ENCODE measurements around the gene NDUFS6. TPM values are rescaled to one million over a fixed set of nuclear protein-coding genes. Genes with fewer than 3 reads are reported as not detected.
"Not testable (repeated sequence)": the region's sequence is repeated elsewhere in the genome, so short reads cannot be mapped to it uniquely, and the experiment has no call there.

NDUFS6 gene
- total RNA-seq, 2 experiments from 2014 or later: 18.8 to 37.1 TPM

- Mint-ChIP-seq H3K27ac (peak overlapping the region; percentile 10), H3K27me3 (no peaks in the 10 kb centered on the region), H3K36me3 (ENCODE audit: low read depth) (peaks cover 26% of the 10 kb centered on the region), H3K9me3 (ENCODE audit: low read depth) (no peaks in the 10 kb centered on the region), H3K4me1 (peaks cover 73% of the 10 kb centered on the region), H3K4me3 (no peak overlapping the region)
- intact Hi-C loops (cut with DNase I, micrococcal nuclease): loop anchor here in 1 of 2 experiments (5.0 to 10.0 kb wide), 3 partner anchors 408 to 688 kb away; no protein-coding TSS in a partner anchor
- ChIA-PET CTCF (no interaction called here), POLR2A (no interaction called here)
- ATAC-seq (no peak), DNase-seq (no peak)
These were observed 6.3 kb upstream of the NDUFS6 start for GRCh38 chr5:1794901-1795290.

DNA sequence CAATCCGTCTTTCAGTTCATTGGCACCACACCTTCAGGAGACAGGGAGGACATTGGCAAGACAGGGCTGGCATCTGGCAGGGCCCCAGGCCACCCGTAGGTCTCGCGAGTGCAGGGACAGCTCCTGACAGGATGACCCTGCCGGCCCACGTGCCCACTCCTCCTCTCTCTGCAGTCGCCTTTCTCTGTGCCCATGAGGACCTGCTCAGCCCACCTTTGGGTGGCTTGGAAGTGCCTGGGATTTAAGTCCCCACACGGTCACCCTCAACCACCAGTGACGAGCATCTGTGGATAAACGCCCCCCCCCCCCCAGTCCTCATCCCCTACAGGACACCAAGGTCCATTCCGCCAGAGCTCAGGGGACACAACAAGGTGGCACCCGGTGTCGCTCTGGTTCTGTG, 5.7 kb upstream of the NDUFS6 start:
- no peak for ATAC-seq
- no peak for DNase-seq
- Mint-ChIP-seq H3K27me3 (no peaks in the 10 kb centered on the region), H3K27ac (peak overlapping the region; percentile 10), H3K9me3 (ENCODE audit: low read depth) (no peaks in the 10 kb centered on the region), H3K4me3 (no peak overlapping the region), H3K36me3 (ENCODE audit: low read depth) (peaks cover 27% of the 10 kb centered on the region), H3K4me1 (peaks cover 68% of the 10 kb centered on the region)
- ChIA-PET POLR2A (interaction anchor here (0.5 kb wide), 1 partner anchor 34 kb away, joined by 3 read pairs; no protein-coding TSS in a partner anchor), CTCF (no interaction called here)
- intact Hi-C loops (cut with DNase I, micrococcal nuclease): loop anchor here in 1 of 2 experiments (5.0 to 10.0 kb wide), 2 partner anchors 481 to 688 kb away; no protein-coding TSS in a partner anchor

GRCh38 chr5:1795931-1796330, 5.3 kb upstream of the NDUFS6 start:
- Mint-ChIP-seq H3K27me3 (no peaks in the 10 kb centered on the region), H3K9me3 (ENCODE audit: low read depth) (no peaks in the 10 kb centered on the region), H3K4me1 (peaks cover 65% of the 10 kb centered on the region), H3K36me3 (ENCODE audit: low read depth) (peaks cover 27% of the 10 kb centered on the region), H3K4me3 (no peak overlapping the region), H3K27ac (no peak overlapping the region)
- ChIA-PET CTCF (no interaction called here), POLR2A (no interaction called here)
- ATAC-seq (no peak), DNase-seq (no peak)
- intact Hi-C loops (cut with DNase I, micrococcal nuclease): loop anchor here in 1 of 2 experiments (5.0 to 10.0 kb wide), 2 partner anchors 481 to 689 kb away; no protein-coding TSS in a partner anchor

DNA sequence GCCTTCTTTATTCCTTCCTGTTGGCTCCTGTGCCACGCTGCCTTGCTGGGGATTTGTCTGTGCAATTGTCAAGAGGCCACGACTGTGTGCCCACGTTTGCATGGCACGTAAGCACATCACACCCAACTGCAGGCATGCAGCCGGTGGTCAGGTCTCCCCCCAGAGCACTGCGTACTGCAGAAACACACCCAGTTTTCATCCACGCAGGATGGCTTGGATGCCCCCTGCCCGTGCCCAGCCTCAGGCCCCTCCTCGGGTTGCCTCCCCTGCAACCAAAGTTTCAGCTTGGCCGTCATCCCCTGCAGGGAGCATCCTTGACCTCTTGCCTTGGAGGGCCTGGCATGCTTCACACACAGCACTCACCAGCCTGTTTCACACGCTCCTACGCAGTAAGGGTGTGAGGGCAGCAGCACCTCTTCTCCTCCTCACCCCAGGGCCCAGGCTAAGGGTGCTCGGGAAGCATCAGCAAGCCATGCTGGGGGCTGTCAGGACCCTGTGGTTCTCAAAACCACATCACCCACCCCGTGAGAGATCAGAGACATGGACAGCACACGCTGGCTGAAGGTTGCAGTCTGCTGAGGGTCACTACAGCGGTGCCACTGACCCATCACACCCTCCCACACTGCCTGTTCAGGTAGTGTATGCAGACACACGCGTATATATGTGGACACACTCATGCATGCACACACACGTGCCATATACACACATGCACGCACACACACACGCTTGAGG, 4.7 kb upstream of the NDUFS6 start:
- Mint-ChIP-seq H3K36me3 (ENCODE audit: low read depth) (peaks cover 27% of the 10 kb centered on the region), H3K4me3 (no peak overlapping the region), H3K27me3 (no peaks in the 10 kb centered on the region), H3K27ac (no peak overlapping the region), H3K4me1 (peaks cover 60% of the 10 kb centered on the region), H3K9me3 (ENCODE audit: low read depth) (no peaks in the 10 kb centered on the region)
- CTCF ChIA-PET: no interaction called here
- ATAC-seq (no peak), DNase-seq (no peak)
- intact Hi-C loops (cut with DNase I, micrococcal nuclease): loop anchor here in 1 of 2 experiments (5.0 to 10.0 kb wide), 2 partner anchors 482 to 689 kb away; no protein-coding TSS in a partner anchor
- POLR2A ChIA-PET: interaction anchor here (0.7 kb wide), 1 partner anchor 44 kb away, joined by 3 read pairs; no protein-coding TSS in a partner anchor

DNA sequence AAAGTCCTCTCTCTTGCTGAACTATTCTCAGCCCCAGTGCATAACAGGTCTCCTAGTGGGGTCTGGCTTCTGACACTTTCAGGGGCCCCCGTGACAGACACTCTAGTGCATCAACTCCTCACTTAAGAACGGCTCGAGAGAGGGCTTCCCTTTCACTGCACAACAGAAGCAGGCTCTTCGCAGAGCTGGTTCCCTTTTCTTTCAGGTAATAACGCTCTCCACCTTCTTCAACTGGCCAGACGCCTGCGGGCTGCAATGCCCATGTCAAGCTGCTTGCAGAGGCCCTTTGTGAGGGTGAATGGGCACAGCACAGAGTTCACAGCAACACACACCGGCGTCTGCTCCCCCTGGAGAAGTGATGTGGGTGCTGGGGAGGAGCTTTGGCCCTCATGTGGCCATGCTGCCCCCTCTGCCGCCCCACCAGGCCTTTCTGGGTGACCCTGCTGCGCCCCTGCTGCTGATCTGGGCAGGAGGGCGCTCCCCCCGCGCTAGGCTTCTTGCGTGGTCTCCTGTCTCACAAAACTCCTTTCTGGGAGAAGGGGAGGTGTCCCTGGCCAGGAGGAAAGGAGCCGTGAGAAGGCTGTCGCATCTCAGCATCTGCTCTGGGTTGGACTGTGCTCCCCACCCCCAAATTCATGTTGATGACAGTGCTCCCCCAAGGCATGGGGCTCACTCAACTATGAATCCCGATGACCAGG, 4.0 kb upstream of the NDUFS6 start:
- ChIA-PET CTCF (no interaction called here), POLR2A (interaction anchor here (0.7 kb wide), 1 partner anchor 45 kb away, joined by 3 read pairs; no protein-coding TSS in a partner anchor)
- H3K4me3 Mint-ChIP-seq: peak overlapping the region; percentile 94
- no peaks in the 10 kb centered on the region for H3K9me3 Mint-ChIP-seq (ENCODE audit: low read depth)
- H3K27ac Mint-ChIP-seq: no peak overlapping the region
- peaks cover 31% of the 10 kb centered on the region for H3K36me3 Mint-ChIP-seq (ENCODE audit: low read depth)
- H3K4me1 Mint-ChIP-seq: peaks cover 57% of the 10 kb centered on the region
- no peak for ATAC-seq
- no peaks in the 10 kb centered on the region for H3K27me3 Mint-ChIP-seq
- DNase-seq: no peak
- intact Hi-C loops (cut with DNase I, micrococcal nuclease): loop anchor here in 1 of 2 experiments (5.0 to 10.0 kb wide), 2 partner anchors 482 to 690 kb away; no protein-coding TSS in a partner anchor

DNA sequence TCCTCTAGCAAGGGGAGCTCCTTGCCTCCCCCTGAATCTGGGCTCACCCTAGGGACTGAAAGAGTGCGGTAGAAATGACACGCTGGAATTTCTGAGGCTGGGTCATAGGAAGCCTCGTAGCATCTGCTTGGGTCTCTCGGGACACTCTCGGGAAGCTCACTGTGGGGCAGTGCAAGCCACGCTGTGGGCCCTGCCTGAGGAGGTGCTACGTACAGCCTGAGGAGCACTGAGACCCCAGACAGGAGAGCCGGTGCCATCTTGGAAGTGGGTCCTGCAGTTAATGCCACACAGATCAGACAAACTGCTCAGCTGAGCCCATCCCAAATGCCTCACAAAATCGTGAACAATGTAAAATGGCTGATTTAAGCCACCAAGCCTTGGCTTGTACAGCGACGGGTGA, 3.4 kb upstream of the NDUFS6 start:
- CTCF ChIA-PET: no interaction called here
- peaks cover 34% of the 10 kb centered on the region for H3K36me3 Mint-ChIP-seq (ENCODE audit: low read depth)

GRCh38 chr5:1798589-1798988, 2.6 kb upstream of the NDUFS6 start:
- POLR2A ChIA-PET: not testable (repeated sequence)
- intact Hi-C loops (cut with DNase I, micrococcal nuclease): loop anchor here in 1 of 2 experiments (2.0 to 10.0 kb wide), 4 partner anchors 484 to 1326 kb away; partner anchors contain the start of genes BRD9 and TRIP13

More for the DNA sequence above, 3.4 kb upstream of the NDUFS6 start:
- Mint-ChIP-seq H3K4me3 (peak overlapping the region; percentile 94), H3K9me3 (ENCODE audit: low read depth) (no peaks in the 10 kb centered on the region), H3K4me1 (peaks cover 56% of the 10 kb centered on the region), H3K27me3 (no peaks in the 10 kb centered on the region), H3K27ac (no peak overlapping the region)
- intact Hi-C loops (cut with DNase I, micrococcal nuclease): loop anchor here in 1 of 2 experiments (2.0 to 10.0 kb wide), 4 partner anchors 483 to 1325 kb away; partner anchors contain the start of genes BRD9 and TRIP13
- POLR2A ChIA-PET: no interaction called here
- DNase-seq (no peak), ATAC-seq (no peak)

DNA sequence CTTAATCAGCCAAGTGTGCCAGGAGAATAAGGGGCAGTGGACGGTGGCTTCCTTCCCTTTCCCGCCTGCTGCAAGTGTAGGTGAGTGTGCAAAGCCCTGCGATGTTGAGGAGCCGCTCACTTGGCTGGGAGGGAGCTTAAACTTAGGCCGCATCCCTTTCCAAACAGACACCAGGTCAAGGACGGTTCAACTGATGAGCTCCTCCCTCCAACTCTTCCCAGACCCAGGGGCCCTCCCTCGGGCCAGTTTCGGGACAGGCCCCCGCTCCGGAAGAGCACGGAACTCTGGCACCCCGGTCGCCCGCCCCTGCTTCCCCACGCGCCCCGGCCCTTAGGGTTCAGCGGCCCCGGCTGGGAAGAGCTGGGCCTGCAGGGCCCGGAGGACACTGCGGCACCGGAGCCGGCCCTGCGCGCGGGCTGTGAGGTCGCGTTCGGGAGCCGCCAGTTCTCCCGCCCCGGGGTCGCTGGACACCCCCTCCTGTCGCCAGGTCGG, 2.1 kb upstream of the NDUFS6 start:
- Mint-ChIP-seq H3K36me3 (ENCODE audit: low read depth) (peaks cover 46% of the 10 kb centered on the region), H3K4me3 (peak overlapping the region; percentile 94), H3K27me3 (no peaks in the 10 kb centered on the region), H3K27ac (peak overlapping the region; percentile 97), H3K4me1 (peaks cover 56% of the 10 kb centered on the region), H3K9me3 (ENCODE audit: low read depth) (no peaks in the 10 kb centered on the region)
- CTCF ChIA-PET: interaction anchor here (0.7 to 1.2 kb wide), 3 partner anchors 10 to 36 kb away, joined by 3 read pairs; no protein-coding TSS in a partner anchor
- POLR2A ChIA-PET: no interaction called here
- ATAC-seq (peak; percentile 34), DNase-seq (peak; percentile 69)
- intact Hi-C loops (cut with DNase I, micrococcal nuclease): loop anchor here in 1 of 2 experiments (1.0 to 10.0 kb wide), 6 partner anchors 275 to 1326 kb away; partner anchors contain the start of genes BRD9, CLPTM1L and TRIP13

More at GRCh38 chr5:1798589-1798988, 2.6 kb upstream of the NDUFS6 start:
- H3K27ac Mint-ChIP-seq: peak overlapping the region; percentile 85
- not testable (repeated sequence) for ATAC-seq; DNase-seq; H3K27me3 Mint-ChIP-seq; H3K9me3 Mint-ChIP-seq (ENCODE audit: low read depth)
- H3K4me1 Mint-ChIP-seq: peaks cover 56% of the 10 kb centered on the region
- CTCF ChIA-PET: interaction anchor here (0.7 to 1.2 kb wide), 3 partner anchors 10 to 35 kb away, joined by 3 read pairs; no protein-coding TSS in a partner anchor
- peak overlapping the region; percentile 94 for H3K4me3 Mint-ChIP-seq
- peaks cover 41% of the 10 kb centered on the region for H3K36me3 Mint-ChIP-seq (ENCODE audit: low read depth)

DNA sequence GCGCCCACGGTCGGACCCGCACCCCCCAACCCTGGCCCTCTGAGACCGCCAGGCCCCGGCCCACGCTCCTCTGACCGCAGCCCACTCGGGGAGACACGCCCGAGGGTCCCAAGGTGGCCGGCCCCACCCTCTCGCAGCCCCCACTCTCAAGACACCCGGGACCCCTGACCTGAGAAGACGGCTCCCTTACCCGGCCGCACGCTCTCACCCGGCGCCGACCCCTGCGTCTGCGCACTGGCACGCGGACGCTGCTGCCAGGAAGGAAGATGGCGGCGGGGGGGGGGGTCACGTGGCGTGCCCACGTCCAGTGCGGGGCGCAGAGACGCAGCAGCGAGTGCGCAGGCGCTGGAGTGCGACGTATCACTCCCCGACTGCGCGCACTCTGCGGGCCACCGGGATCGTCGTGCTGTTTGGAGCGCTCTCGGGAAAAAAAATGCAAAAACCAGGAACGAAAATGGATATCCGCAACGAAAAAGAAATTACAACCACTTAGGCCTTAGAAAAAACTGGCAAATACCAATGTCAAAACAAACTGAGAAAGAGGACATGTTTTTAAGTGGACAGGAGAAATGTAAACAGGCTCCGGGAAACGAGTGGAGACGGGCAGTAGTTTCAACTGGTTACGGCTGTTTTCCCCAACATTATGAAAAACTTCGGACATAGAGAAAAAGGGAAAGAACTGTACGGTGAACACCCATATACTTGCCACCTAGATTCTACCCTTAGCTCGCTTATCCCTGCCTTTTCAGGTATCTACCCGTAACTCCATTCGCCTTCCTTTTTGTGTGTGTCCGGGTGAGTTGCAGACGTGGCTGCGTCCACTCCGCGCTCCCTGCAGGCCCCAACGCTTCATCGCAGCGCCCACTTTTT, 1.4 kb upstream of the NDUFS6 start, which contains the start of gene MRPL36:
MRPL36 (minus strand) TSS at position 236 of the 870 bp plus-strand sequence. CDS start 902 bp downstream, outside the sequence.
- H3K4me1 Mint-ChIP-seq: peaks cover 54% of the 10 kb centered on the region
- H3K27me3 Mint-ChIP-seq: no peaks in the 10 kb centered on the region
- intact Hi-C loops (cut with DNase I, micrococcal nuclease): loop anchor here (1.0 to 10.0 kb wide), 8 partner anchors 8 to 1583 kb away; partner anchors contain the start of genes BRD9 (in 1 of the 2), CCDC127 (in 1 of the 2), CLPTM1L (in 1 of the 2) and SDHA (in 1 of the 2)
- POLR2A ChIA-PET: no interaction called here
- H3K9me3 Mint-ChIP-seq (ENCODE audit: low read depth): no peaks in the 10 kb centered on the region
- DNase-seq (peak; percentile 97), ATAC-seq (peak; percentile 79)
- H3K36me3 Mint-ChIP-seq (ENCODE audit: low read depth): peaks cover 53% of the 10 kb centered on the region
- CTCF ChIA-PET: interaction anchor here (0.9 to 1.2 kb wide), 2 partner anchors 11 to 37 kb away, joined by 3 read pairs; no protein-coding TSS in a partner anchor
- peak within 1 kb of the TSS; percentile 97 for H3K27ac Mint-ChIP-seq
- peak within 1 kb of the TSS; percentile 94 for H3K4me3 Mint-ChIP-seq
